GM19023 (cell line): ENCODE measurements around the gene DESI1.
"Not testable (repeated sequence)": the region's sequence is repeated elsewhere in the genome, so short reads cannot be mapped to it uniquely, and the experiment has no call there.

ENCODE experiments used
- ATAC-seq: cut with Tn5 transposase; IDR thresholded peaks from one replicate; pipeline ENCODE4 v1.9.1; 2021; ENCODE audit warnings: mild to moderate bottlenecking, moderate library complexity; ENCODE audit not compliant: unreplicated experiment

Gene DESI1

GRCh38 chr22:41589391-41590241 is 31.2 kb downstream of the DESI1 start, which contains the start of gene PMM1:
PMM1 (minus strand) TSS chr22:41589840; CDS start chr22:41589805, 35 bp downstream.
- ATAC-seq: peak; percentile 88

GRCh38 chr22:41587347-41587723 is 33.5 kb downstream of the DESI1 start:
- ATAC-seq: no peak

GRCh38 chr22:41585898-41586297 is 34.9 kb downstream of the DESI1 start:
- ATAC-seq: no peak

- no peak for ATAC-seq
Observed at GRCh38 chr22:41584881-41585280, 36.0 kb downstream of the DESI1 start.

DNA sequence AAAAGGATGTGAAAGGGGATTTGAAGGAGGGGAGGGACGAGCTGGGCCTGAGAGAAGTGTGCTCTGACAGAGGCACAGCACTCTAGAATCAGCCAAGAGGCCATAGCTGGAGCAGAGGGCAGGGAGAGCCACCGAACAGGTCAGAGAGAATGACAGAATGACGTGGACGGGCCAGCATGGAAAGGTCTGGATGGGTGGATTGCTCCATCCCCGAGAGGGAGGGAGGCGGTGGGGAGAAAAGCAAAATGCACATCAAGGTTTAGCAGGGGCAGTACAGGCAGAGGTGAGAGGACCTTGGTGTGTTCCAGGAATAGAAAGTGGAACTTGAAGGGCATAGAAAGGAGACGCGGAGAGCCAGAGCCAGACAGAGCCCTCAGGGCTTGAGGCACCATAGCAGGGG is 38.1 kb downstream of the DESI1 start:
- ATAC-seq: no peak

DNA sequence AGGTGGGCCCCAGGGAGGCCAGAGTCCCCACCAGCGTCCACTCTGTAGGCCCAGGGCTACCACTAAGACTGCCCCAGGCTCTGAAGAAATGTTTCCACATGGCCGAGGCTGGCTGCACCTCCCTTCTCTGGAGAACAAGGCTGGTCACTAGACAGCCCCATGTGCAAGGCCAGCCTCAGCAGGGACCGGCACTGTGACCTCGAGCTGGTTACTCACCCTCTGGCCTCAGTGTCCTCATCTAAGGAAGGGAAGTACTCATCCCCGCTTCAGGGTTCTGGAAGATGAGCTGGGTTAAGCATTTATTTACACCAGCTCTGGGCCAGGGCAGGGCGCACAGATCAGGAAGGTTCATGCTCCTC is 40.9 kb downstream of the DESI1 start:
- ATAC-seq: no peak

DNA sequence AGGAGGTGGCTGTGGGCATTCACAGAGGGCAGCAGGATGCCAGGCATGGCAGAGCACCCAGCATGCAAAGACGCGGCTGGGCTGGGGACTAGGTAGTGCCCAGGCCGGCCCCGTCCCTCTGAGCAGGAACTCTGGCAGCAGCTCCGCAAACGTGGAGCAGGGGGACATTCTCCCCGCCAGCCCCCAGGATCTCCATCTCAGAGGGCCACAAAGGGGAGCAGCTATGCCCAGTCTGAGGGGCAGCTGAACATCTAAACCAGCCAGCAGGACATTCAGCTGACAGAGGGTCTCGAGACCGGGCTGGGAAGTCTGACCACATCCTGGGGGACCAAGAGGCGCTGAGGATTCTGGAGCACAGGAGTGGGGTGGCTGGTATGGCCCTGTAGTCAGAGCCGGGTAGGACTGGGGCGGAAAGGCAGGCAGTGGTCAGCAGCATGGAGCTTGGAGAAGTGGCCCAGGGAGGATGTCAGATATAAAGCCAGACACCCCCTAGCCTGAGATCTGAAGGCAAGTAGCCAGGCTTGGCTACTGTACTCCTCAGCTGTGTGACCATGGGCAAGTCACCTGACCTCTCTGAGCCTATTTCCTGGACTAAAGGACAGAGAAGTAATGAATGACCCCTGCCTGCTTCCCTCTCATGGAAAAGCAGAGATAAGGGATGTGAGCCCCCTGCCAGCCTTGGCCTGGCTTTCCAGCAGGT is 41.4 kb downstream of the DESI1 start:
- no peak for ATAC-seq

GRCh38 chr22:41578818-41579217 is 42.0 kb downstream of the DESI1 start:
- ATAC-seq: no peak

DNA sequence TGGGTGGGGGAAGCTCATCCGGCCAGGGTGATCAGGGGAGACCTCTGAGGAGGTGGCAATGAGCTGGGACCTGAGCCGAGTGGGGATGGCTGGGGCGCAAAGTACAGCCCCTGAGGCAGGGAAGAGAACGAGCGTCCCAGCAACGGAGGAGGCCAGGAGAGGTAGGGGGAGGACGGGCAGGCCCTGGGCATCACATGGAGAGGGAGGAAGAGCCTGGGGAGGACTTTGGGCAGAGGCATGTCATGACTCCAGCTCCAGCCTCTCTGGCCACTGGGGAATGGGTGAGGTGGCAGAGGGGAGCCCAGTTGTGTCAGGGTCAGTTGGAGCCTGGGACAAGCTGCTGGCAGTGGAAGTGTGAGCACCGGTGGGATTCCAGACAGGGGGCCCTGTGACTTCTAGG is 42.7 kb downstream of the DESI1 start:
- ATAC-seq: no peak

- no peak for ATAC-seq
Observed at GRCh38 chr22:41576877-41577276, 44.0 kb downstream of the DESI1 start.

DNA sequence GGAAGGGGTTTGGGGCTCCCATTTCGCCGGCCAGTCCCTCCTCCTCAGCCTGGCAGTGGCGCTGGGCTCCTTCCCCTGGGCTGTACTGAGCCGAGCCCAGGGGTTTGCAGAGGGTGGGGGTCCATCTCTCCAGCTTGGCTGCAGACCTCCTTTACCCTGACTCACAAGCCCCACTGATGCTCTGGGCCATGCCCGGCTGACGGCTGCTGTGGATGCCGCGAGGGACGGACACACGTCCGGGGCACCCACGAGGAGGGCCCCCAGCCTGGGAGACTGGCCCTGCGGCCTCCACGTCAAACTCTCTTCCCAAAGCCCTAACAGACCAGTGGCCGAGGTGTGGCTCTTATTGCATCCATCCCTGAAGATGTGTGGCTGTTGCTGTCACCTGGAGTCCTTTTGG is 45.3 kb downstream of the DESI1 start:
- ATAC-seq: no peak

GRCh38 chr22:41574847-41575381 is 45.9 kb downstream of the DESI1 start:
- ATAC-seq: no peak

DNA sequence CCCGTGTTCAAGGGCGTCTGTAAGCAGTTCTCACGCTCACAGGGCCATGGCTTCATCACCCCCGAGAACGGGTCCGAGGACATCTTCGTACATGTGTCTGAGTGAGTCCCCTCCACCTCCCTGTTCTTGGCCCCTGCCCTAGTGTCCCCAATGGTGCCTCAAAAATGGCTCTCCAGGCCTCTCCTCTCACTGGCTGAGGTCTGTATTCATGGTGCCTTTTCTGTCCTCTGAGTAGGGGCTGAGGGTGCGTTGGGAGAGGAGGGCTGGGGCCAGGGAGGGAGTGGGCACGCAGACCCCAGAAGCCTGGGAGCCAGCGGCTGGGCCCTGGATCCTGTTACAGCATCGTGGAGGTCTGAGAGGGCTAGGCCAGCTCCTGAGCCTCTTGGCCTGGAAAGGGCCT is 47.2 kb downstream of the DESI1 start:
- no peak for ATAC-seq

GRCh38 chr22:41572305-41572704 is 48.5 kb downstream of the DESI1 start:
- ATAC-seq: not testable (repeated sequence)

- no peak for ATAC-seq
Observed at GRCh38 chr22:41571786-41572185, 49.1 kb downstream of the DESI1 start.

DNA sequence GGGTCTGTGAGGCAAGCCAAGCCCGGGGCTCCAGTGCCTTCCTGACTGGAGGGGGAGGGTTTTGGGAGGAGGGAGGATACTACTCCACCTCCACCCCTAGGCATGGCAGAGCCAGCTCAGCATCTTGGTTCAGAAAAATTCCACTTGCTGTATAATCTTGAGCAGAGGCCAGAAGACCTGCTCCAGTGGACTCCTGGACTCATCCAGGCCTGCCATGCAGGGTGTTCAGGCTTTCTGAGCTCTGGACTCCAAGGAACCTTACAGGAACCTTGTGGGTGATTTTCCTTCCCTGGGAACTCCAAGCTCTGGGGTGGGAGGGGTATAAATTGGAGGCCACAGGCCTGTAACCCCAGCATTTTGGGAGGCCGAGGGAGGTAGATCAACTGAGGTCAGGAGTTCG is 50.6 kb downstream of the DESI1 start:
- no peak for ATAC-seq

DNA sequence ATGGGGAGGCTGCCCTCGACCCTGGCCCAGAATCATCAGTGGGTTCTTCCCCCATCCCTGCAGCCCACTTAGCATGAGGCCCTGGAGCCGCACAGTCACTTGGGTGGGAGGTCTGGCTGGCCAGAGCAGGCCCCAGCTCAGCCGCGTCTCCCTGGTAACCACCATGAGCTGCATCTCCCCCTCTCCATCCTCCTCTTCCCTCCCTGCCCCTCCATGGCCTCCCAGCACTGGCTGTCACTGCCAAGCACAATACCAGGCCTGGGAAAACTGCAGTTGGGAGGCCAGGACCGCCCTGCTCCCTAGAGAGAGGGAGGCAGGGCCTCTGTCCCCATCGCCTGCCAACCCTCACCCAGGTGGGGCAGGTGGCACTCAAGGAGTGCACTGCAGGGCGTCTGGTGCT is 52.0 kb downstream of the DESI1 start:
- ATAC-seq: no peak

- ATAC-seq: no peak
Observed at GRCh38 chr22:41567512-41567768, 53.4 kb downstream of the DESI1 start.

DNA sequence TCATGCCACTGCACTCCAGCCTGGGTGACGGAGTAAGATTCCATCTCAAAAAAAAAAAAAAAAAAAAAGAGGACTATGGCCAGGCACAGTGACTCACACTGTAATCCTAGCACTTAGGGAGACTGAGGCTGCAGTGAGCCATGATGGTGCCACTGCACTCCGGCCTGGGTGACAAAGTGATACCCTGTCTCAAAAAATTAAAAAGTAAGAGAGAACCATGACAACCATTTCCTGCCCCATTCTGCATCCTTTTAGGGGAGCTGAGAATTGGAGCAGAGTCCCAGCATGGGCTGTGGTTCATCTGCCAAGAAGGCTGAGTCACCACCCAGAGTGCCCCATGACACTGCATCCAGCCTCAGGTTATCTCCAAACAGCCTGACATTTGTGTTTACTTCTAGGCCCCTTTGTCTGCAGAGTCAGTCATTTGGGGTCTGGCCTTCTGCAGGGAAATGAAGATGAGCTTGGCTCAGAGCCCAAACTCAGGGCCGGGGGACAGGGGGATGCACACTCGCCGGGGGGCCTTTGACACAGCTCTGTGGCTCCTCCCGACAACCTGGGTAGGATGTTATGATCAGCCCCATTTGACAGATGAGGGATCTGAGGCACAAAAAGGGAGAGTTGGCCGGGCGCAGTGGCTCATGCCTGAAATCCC is 55.3 kb downstream of the DESI1 start:
- ATAC-seq: no peak

- ATAC-seq: no peak
Observed at GRCh38 chr22:41564563-41564962, 56.3 kb downstream of the DESI1 start.

DNA sequence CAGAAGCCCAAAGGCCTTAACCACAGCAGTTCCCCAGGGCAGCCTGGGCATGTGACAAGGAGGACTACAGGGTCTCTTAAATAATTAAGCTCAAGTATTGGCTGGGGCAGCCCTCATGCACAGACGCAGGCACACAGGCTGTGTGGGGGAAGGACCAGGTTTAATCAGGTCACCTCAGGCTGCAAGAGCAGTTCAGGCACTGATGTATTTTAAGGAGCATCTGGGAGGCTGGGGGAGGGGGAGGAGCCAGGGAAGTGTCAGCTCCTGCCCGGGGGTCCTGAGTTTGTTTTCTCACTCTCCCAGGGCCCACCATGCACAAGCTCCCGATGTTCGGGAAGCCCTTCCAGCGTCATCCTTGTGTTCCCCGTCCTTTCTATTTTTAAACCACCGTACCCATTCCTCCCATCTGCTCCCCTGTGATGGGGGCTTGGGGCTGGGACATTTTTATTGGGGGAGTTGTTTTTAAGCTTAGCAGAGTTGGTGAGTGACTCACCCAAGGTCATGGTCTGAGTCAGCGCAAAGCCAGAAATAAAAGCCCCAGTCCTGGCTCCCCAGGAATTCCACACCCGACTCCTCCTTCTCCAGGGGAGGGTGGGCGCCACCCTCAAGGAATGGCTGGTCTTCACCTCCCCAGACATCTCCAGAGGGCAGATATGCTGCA is 57.7 kb downstream of the DESI1 start:
- no peak for ATAC-seq
